Astrocyte (in vitro differentiated cells and primary cell): ENCODE data around the gene KCNQ4.

Experiments used
- EZH2 ChIP-seq: IDR thresholded peaks from 2 replicates; pipeline ENCODE4 v1.6.1; 2012; ENCODE audit warnings: mild to moderate bottlenecking, low read length, inconsistent platforms; ENCODE audit not compliant: insufficient read depth
- TF ChIP-seq, protein P1 (sequence below): IDR thresholded peaks from 2 replicates; pipeline ENCODE4 v1.5.1; 2011; ENCODE audit warnings: low read depth, mild to moderate bottlenecking, inconsistent platforms, low read length, moderate library complexity; ENCODE audit not compliant: insufficient read depth

DNA sequence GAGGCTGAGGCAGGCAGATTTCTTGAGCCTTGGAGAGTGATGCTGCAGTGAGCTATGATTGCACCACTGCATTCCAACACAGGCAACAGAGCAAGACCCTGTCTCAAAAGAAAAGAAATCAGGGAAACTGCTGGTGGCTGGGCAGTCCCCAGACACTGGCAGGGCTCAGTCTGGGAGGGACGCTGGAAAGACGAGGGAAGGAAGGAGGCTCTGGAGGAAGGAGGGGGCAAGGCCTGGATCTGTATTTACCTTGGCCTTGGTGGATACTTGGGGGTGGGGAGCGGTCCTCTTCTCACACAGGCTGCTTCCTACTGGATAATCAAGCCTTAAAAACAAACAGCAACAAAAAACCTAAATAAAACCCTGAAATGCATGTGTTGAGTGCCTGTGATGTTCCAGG, 24.4 kb downstream of the KCNQ4 start:
- TF ChIP-seq, protein P1, sequence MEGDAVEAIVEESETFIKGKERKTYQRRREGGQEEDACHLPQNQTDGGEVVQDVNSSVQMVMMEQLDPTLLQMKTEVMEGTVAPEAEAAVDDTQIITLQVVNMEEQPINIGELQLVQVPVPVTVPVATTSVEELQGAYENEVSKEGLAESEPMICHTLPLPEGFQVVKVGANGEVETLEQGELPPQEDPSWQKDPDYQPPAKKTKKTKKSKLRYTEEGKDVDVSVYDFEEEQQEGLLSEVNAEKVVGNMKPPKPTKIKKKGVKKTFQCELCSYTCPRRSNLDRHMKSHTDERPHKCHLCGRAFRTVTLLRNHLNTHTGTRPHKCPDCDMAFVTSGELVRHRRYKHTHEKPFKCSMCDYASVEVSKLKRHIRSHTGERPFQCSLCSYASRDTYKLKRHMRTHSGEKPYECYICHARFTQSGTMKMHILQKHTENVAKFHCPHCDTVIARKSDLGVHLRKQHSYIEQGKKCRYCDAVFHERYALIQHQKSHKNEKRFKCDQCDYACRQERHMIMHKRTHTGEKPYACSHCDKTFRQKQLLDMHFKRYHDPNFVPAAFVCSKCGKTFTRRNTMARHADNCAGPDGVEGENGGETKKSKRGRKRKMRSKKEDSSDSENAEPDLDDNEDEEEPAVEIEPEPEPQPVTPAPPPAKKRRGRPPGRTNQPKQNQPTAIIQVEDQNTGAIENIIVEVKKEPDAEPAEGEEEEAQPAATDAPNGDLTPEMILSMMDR, result no peak
- TF ChIP-seq EZH2, result no peak
